COLO829 (cell line): ENCODE data around the gene CACNA2D3.

ENCODE experiments used
- DNase-seq: peaks from one replicate; pipeline ENCODE4 v3.0.0; 2012; ENCODE audit warnings: low spot score

Gene CACNA2D3

GRCh38 chr3:54676087-54676486 is 553.7 kb downstream of the CACNA2D3 start:
- no peak for DNase-seq

GRCh38 chr3:54681706-54682105 is 559.4 kb downstream of the CACNA2D3 start:
- DNase-seq = no peak

GRCh38 chr3:54685213-54685612 is 562.9 kb downstream of the CACNA2D3 start:
- DNase-seq = no peak

- DNase-seq = peak; percentile 58
These were observed 569.0 kb downstream of the CACNA2D3 start for GRCh38 chr3:54691289-54691771.

GRCh38 chr3:54696313-54696712 is 574.0 kb downstream of the CACNA2D3 start:
- no peak for DNase-seq

GRCh38 chr3:54698054-54698453 is 575.7 kb downstream of the CACNA2D3 start:
- no peak for DNase-seq

GRCh38 chr3:54703923-54704322 is 581.6 kb downstream of the CACNA2D3 start:
- DNase-seq = no peak

- no peak for DNase-seq
These were observed 583.4 kb downstream of the CACNA2D3 start for GRCh38 chr3:54705730-54706129.

GRCh38 chr3:54706738-54707137 is 584.4 kb downstream of the CACNA2D3 start:
- no peak for DNase-seq

- DNase-seq = no peak
These were observed 587.4 kb downstream of the CACNA2D3 start for GRCh38 chr3:54709785-54710184.

- no peak for DNase-seq
These were observed 588.6 kb downstream of the CACNA2D3 start for GRCh38 chr3:54710954-54711353.

GRCh38 chr3:54712539-54712938 is 590.2 kb downstream of the CACNA2D3 start:
- no peak for DNase-seq

- no peak for DNase-seq
These were observed 590.7 kb downstream of the CACNA2D3 start for GRCh38 chr3:54713031-54713430.

- DNase-seq = no peak
These were observed 591.1 kb downstream of the CACNA2D3 start for GRCh38 chr3:54713455-54713854.

- peak; percentile 72 for DNase-seq
These were observed 591.7 kb downstream of the CACNA2D3 start for GRCh38 chr3:54714035-54714434.

- DNase-seq = no peak
These were observed 595.2 kb downstream of the CACNA2D3 start for GRCh38 chr3:54717506-54717905.

- no peak for DNase-seq
These were observed 597.6 kb downstream of the CACNA2D3 start for GRCh38 chr3:54719914-54720313.

GRCh38 chr3:54720604-54721003 is 598.3 kb downstream of the CACNA2D3 start:
- no peak for DNase-seq

- DNase-seq = no peak
These were observed 609.5 kb downstream of the CACNA2D3 start for GRCh38 chr3:54731732-54732445.

GRCh38 chr3:54733106-54734006 is 611.0 kb downstream of the CACNA2D3 start:
- no peak for DNase-seq

GRCh38 chr3:54736459-54736858 is 614.1 kb downstream of the CACNA2D3 start:
- DNase-seq = no peak

GRCh38 chr3:54743755-54744154 is 621.4 kb downstream of the CACNA2D3 start:
- no peak for DNase-seq

GRCh38 chr3:54744291-54744690 is 621.9 kb downstream of the CACNA2D3 start:
- DNase-seq = no peak
